ENCODE data around the gene DSE. TPM values are rescaled to one million over a fixed set of nuclear protein-coding genes. Genes with fewer than 3 reads are reported as not detected.
"Not testable (repeated sequence)": the region's sequence is repeated elsewhere in the genome, so short reads cannot be mapped to it uniquely, and the experiment has no call there.

DSE gene
- polyA plus RNA-seq, 2 of the 4 experiments (the other 2 are of a cell fraction) = 20.2 to 22.7 TPM

- Histone ChIP-seq H3K27ac (no peak overlapping the region), H3K9me3 (no peaks in the 10 kb centered on the region), H3K4me1 (no peaks in the 10 kb centered on the region), H3K4me2 (no peak overlapping the region), H3K4me3 (no peak overlapping the region)
- FAIRE-seq (no peak), ATAC-seq (no peak), DNase-seq (ENCODE audit: low read depth in 1 of 2, low spot score in 1 of 2) (no peak)
- WGBS (ENCODE audit: missing lambda C conversion rate) = 67% methylated on average over 1 of the region's 1 CpG
- CTCF ChIA-PET = interaction anchor here (1.4 kb wide), 1 partner anchor 36 kb away, joined by 3 read pairs; no protein-coding TSS in a partner anchor
- TF ChIP-seq RNF2 (IDR thresholded peaks at IDR 0.05; ENCODE audit: borderline replicate concordance, low read depth) = no peak
- no peak for TF ChIP-seq HES2 (IDR thresholded peaks at IDR 0.05)
- no peak for TF ChIP-seq FOXS1 (CRISPR knock-in tag; IDR thresholded peaks at IDR 0.05)
- TF ChIP-seq REST (IDR thresholded peaks at IDR 0.05) = no peak
- TF ChIP-seq TFCP2L1 (CRISPR knock-in tag; IDR thresholded peaks at IDR 0.05) = no peak
- POLR2A ChIA-PET = no interaction called here
These were observed 46.9 kb upstream of the DSE start for GRCh38 chr6:116323863-116324262.

GRCh38 chr6:116325634-116326132 lies 45.1 kb upstream of the DSE start:
- POLR2A ChIA-PET; FAIRE-seq; H3K27ac ChIP-seq; DNase-seq (ENCODE audit: low read depth in 1 of 2, low spot score in 1 of 2); H3K4me1 ChIP-seq; H3K4me3 ChIP-seq; H3K9me3 ChIP-seq; H3K4me2 ChIP-seq; ATAC-seq: not testable (repeated sequence)
- CTCF ChIA-PET = interaction anchor here (1.9 kb wide), 1 partner anchor 119 kb away, joined by 4 read pairs; no protein-coding TSS in a partner anchor
- WGBS (ENCODE audit: missing lambda C conversion rate) = 78% methylated on average over 10 of the region's 11 CpGs

- ATAC-seq (no peak), DNase-seq (ENCODE audit: low read depth in 1 of 2, low spot score in 1 of 2) (no peak), FAIRE-seq (no peak)
- Histone ChIP-seq H3K4me3 (no peak overlapping the region), H3K4me1 (no peaks in the 10 kb centered on the region), H3K9me3 (no peaks in the 10 kb centered on the region), H3K4me2 (no peak overlapping the region), H3K27ac (no peak overlapping the region)
- CTCF ChIA-PET = interaction anchor here (1.9 kb wide), 1 partner anchor 118 kb away, joined by 4 read pairs; no protein-coding TSS in a partner anchor
- POLR2A ChIA-PET = no interaction called here
- WGBS (ENCODE audit: missing lambda C conversion rate) = 78% methylated on average over 7 of the region's 7 CpGs
- TF ChIP-seq FOXS1 (CRISPR knock-in tag; IDR thresholded peaks at IDR 0.05) (no peak), ZFP36 (IDR thresholded peaks at IDR 0.05; ENCODE audit: borderline replicate concordance, partially characterized antibody) (no peak)
These were observed 44.5 kb upstream of the DSE start for GRCh38 chr6:116326181-116326671.

- no peak for ATAC-seq
- DNase-seq (ENCODE audit: low read depth in 1 of 2, low spot score in 1 of 2) = no peak
- 46% methylated on average over 4 of the region's 4 CpGs for WGBS (ENCODE audit: missing lambda C conversion rate)
- POLR2A ChIA-PET = no interaction called here
- CTCF ChIA-PET = no interaction called here
- TF ChIP-seq JUN (IDR thresholded peaks at IDR 0.05) (no peak), E2F6 (IDR thresholded peaks at IDR 0.05; ENCODE audit: borderline replicate concordance, low read depth) (no peak), HEYL (CRISPR knock-in tag; IDR thresholded peaks at IDR 0.05) (no peak), JUNB (IDR thresholded peaks at IDR 0.05) (no peak), ESRRA (IDR thresholded peaks at IDR 0.05; ENCODE audit: borderline replicate concordance, low read length) (no peak), CHD2 (IDR thresholded peaks at IDR 0.05; ENCODE audit: low read length, partially characterized antibody) (no peak), USF2 (IDR thresholded peaks at IDR 0.05) (no peak), NR3C1 (IDR thresholded peaks at IDR 0.05) (no peak), RNF2 (IDR thresholded peaks at IDR 0.05; ENCODE audit: borderline replicate concordance, low read depth) (no peak), FOXS1 (CRISPR knock-in tag; IDR thresholded peaks at IDR 0.05) (no peak)
- no peak overlapping the region for H3K27ac ChIP-seq
- H3K4me3 ChIP-seq = no peak overlapping the region
- no peak for FAIRE-seq
- H3K4me1 ChIP-seq = no peaks in the 10 kb centered on the region
- no peaks in the 10 kb centered on the region for H3K9me3 ChIP-seq
- H3K4me2 ChIP-seq = no peak overlapping the region
These were observed 43.8 kb upstream of the DSE start for GRCh38 chr6:116326996-116327395.
